Right lobe of liver (tissue), 4 donors: Measurements from ENCODE around the gene CTDSPL.

ENCODE experiments used
- POLR2A ChIP-seq: fragments of 450-650 bp; IDR thresholded peaks from one replicate; pipeline ENCODE4 v1.6.1; 2017; ENCODE audit warnings: antibody characterized with exemption, mild to moderate bottlenecking
- TF ChIP-seq, protein P1 (sequence below), 4 donors: fragments of 200-600 bp in 3 of 4; fragments of 450-650 bp in 1 of 4; IDR thresholded peaks; one replicate each; pipeline versions ENCODE4 v1.5.1 to v1.8.0; 2016 to 2022; ENCODE audit warnings: antibody characterized with exemption in 4 of 4, mild to moderate bottlenecking in 2 of 4
- donor health status: DM: no; HTN: no; CAD: no.
- donor health status: DM: no; HTN: no; CAD: no.
- donor health status: DM: no; HTN: yes; CAD: no.

DNA sequence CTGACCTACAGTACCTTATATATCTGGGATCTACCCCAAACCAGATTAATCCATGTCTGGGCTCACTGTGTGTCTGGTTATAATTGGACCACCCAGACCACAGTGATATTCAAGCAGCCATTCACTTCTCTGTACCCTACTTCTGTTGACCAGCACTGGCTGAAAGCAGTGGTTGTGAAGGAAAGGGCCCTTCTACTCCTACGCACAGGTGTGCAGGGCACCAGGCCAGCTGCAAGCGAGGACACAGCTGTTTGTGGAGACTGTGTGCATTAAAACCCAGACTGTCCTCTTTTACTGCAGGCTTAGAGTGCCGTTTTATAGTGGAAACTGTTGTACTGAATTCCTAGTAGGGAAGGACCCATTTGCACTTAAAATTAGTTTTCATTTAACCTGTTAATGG lies 29.5 kb downstream of the CTDSPL start:
- TF ChIP-seq, protein P1, sequence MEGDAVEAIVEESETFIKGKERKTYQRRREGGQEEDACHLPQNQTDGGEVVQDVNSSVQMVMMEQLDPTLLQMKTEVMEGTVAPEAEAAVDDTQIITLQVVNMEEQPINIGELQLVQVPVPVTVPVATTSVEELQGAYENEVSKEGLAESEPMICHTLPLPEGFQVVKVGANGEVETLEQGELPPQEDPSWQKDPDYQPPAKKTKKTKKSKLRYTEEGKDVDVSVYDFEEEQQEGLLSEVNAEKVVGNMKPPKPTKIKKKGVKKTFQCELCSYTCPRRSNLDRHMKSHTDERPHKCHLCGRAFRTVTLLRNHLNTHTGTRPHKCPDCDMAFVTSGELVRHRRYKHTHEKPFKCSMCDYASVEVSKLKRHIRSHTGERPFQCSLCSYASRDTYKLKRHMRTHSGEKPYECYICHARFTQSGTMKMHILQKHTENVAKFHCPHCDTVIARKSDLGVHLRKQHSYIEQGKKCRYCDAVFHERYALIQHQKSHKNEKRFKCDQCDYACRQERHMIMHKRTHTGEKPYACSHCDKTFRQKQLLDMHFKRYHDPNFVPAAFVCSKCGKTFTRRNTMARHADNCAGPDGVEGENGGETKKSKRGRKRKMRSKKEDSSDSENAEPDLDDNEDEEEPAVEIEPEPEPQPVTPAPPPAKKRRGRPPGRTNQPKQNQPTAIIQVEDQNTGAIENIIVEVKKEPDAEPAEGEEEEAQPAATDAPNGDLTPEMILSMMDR (IDR thresholded peaks at IDR 0.05) = no peak
- TF ChIP-seq POLR2A = no peak
